HCT116 (cell line): ENCODE results near the gene TENT4A. TPM values are rescaled to one million over a fixed set of nuclear protein-coding genes. Genes with fewer than 3 reads are reported as not detected.

Experiments used
- ATAC-seq: fragments of 200-7000 bp; cut with Tn5 transposase; 2 replicates; pipeline ENCODE4 v1.9.1; 2020; ENCODE audit warnings: mild to moderate bottlenecking, moderate library complexity
- BruUV-seq: library from RNA; stranded (reverse); fragments of 400-500 nt; replicated peaks from 2 replicates; lab custom pipeline; 2021; lab: Mats Ljungman, UMichigan
- CTCF ChIA-PET: fragments of 300-600 bp; sonication (Branson Sonifier 250); formaldehyde crosslinking; loops from one replicate; lab custom pipeline; 2021; ENCODE audit warnings: antibody characterized with exemption; lab: Charles Lee
- POLR2A ChIA-PET: fragments of 300-600, 350-600 bp; sonication (Branson Sonifier 250); formaldehyde crosslinking; loops from one replicate; lab custom pipeline; 2021; ENCODE audit warnings: antibody characterized with exemption; lab: Charles Lee
- RAD21 ChIA-PET, 2 experiments: fragments of 300-600 bp; sonication (Branson Sonifier 250); formaldehyde crosslinking; loops; one replicate each; lab custom pipeline; 2023; ENCODE audit warnings: low total read pairs in 2 of 2; ENCODE audit not compliant: uncharacterized antibody in 2 of 2, unreplicated experiment in 2 of 2, low non-redundant PET in 1 of 2; lab: Charles Lee
- DNase-seq: peaks from one replicate; pipeline ENCODE4 v3.0.0-alpha.2; 2010; ENCODE audit warnings: low read depth, low spot score
- H2AFZ ChIP-seq: fragments of 200-600 bp; shearing (Covaris generic), sonication (generic); 2 replicates; pipeline ENCODE4 v1.6.1; 2017; ENCODE audit warnings: low read depth, mixed run types, mixed read lengths, antibody characterized with exemption, low read length; ENCODE audit not compliant: poor library complexity, severe bottlenecking
- H3K27ac ChIP-seq: 2 replicates; pipeline ENCODE4 v1.5.1; 2012; ENCODE audit warnings: low read depth, low read length
- H3K27me3 ChIP-seq: fragments of 200-600 bp; sonication (generic); 2 replicates; pipeline ENCODE4 v1.6.1; 2016; ENCODE audit warnings: mixed run types, low read length, mixed read lengths; ENCODE audit not compliant: insufficient read depth
- H3K36me3 ChIP-seq, 2 experiments: fragments of 200-500 bp in 1 of 2; fragments of 200-600 bp in 1 of 2; sonication (Bioruptor generic) in 1 of 2; sonication (generic) in 1 of 2; 2 replicates each; pipeline versions ENCODE4 v1.5.1 to v1.6.1; 2014 to 2016; ENCODE audit warnings: low read length in 2 of 2, inconsistent platforms in 1 of 2, mixed read lengths in 1 of 2, mixed run types in 1 of 2; ENCODE audit not compliant: insufficient read depth in 2 of 2, control insufficient read depth in 1 of 2
- H3K4me1 ChIP-seq, 2 experiments: fragments of 200-600 bp in 1 of 2; sonication (generic) in 1 of 2; 2 replicates each; pipeline versions ENCODE4 v1.5.1 to v1.6.1; 2012 to 2017; ENCODE audit warnings: low read length in 2 of 2, inconsistent platforms in 1 of 2, mild to moderate bottlenecking in 1 of 2, mixed read lengths in 1 of 2, mixed run types in 1 of 2, moderate library complexity in 1 of 2; ENCODE audit not compliant: insufficient read depth in 2 of 2, control insufficient read depth in 1 of 2
- H3K4me2 ChIP-seq: fragments of 200-600 bp; sonication (generic); 2 replicates; pipeline ENCODE4 v1.6.1; 2017; ENCODE audit warnings: mixed run types, low read length, mixed read lengths
- H3K4me3 ChIP-seq, 2 experiments: fragments of 200-600 bp in 1 of 2; sonication (generic) in 1 of 2; replicated peaks in 1 of 2; 2 replicates each; pipeline ENCODE4 v1.5.1; 2011 to 2016; ENCODE audit warnings: low read length in 2 of 2, control low read depth in 1 of 2, low read depth in 1 of 2, mild to moderate bottlenecking in 1 of 2, mixed read lengths in 1 of 2, mixed run types in 1 of 2
- H3K79me2 ChIP-seq: fragments of 200-600 bp; sonication (generic); 2 replicates; pipeline ENCODE4 v1.6.1; 2017; ENCODE audit warnings: mild to moderate bottlenecking, mixed run types, low read length, moderate library complexity, mixed read lengths; ENCODE audit not compliant: insufficient read depth
- H3K9ac ChIP-seq: fragments of 200-600 bp; sonication (generic); 2 replicates; pipeline ENCODE4 v1.6.1; 2016; ENCODE audit warnings: low read length, mixed read lengths
- H3K9me2 ChIP-seq: fragments of 200-600 bp; sonication (generic), shearing (Covaris generic); 2 replicates; pipeline ENCODE4 v1.6.1; 2017; ENCODE audit warnings: mixed run types, mild to moderate bottlenecking, moderate library complexity; ENCODE audit not compliant: insufficient read depth
- H3K9me3 ChIP-seq, 2 experiments: fragments of 200-500 bp in 1 of 2; fragments of 200-600 bp in 1 of 2; sonication (Bioruptor generic) in 1 of 2; sonication (generic) in 1 of 2; 2 replicates each; pipeline ENCODE4 v1.6.1; 2014 to 2017; ENCODE audit warnings: low read length in 2 of 2, mixed read lengths in 2 of 2, inconsistent platforms in 1 of 2, low read depth in 1 of 2, mild to moderate bottlenecking in 1 of 2, mixed run types in 1 of 2, moderate library complexity in 1 of 2; ENCODE audit not compliant: control insufficient read depth in 1 of 2, insufficient read depth in 1 of 2
- H4K20me1 ChIP-seq: fragments of 200-600 bp; sonication (generic), shearing (Covaris generic); 2 replicates; pipeline ENCODE4 v1.6.1; 2017; ENCODE audit warnings: mixed run types, mild to moderate bottlenecking, moderate library complexity; ENCODE audit not compliant: insufficient read depth
- CEBPB ChIP-seq: IDR thresholded peaks from 2 replicates; pipeline ENCODE4 v1.6.1; 2012; ENCODE audit warnings: low read depth
- EGR1 ChIP-seq: IDR thresholded peaks from 2 replicates; pipeline ENCODE4 v1.6.1; 2012; ENCODE audit warnings: low read depth
- EZH2phosphoT487 ChIP-seq: fragments of 200-600 bp; IDR thresholded peaks from 2 replicates; pipeline ENCODE4 v1.6.1; 2018; ENCODE audit warnings: antibody characterized with exemption, borderline replicate concordance
- SRF ChIP-seq: IDR thresholded peaks from 2 replicates; pipeline ENCODE4 v1.6.1; 2012; ENCODE audit warnings: low read depth
- YY1 ChIP-seq: IDR thresholded peaks from 2 replicates; pipeline ENCODE4 v1.6.1; 2011; ENCODE audit warnings: low read length, low read depth, moderate library complexity, mild to moderate bottlenecking; ENCODE audit not compliant: insufficient replicate concordance; ENCODE audit errors: extremely low read depth
- ZNF274 ChIP-seq: fragments of 200-500 bp; sonication (Bioruptor generic); IDR thresholded peaks from 2 replicates; pipeline ENCODE4 v1.6.1; 2014; ENCODE audit warnings: mild to moderate bottlenecking, low read depth, low read length, inconsistent platforms
- intact Hi-C: fragments of 100-400 bp; cut with micrococcal nuclease; formaldehyde crosslinking; loops from 2 replicates; pipeline ENCODE4 v1.10.0; 2022
- total RNA-seq: library from RNA; stranded (reverse); gene quantifications from one replicate; pipeline ENCODE4 v1.2.1, GENCODE V29; 2021; ENCODE audit not compliant: unreplicated experiment
- TF ChIP-seq, protein P1 (sequence below): IDR thresholded peaks from 2 replicates; pipeline ENCODE4 v1.6.1; 2012; ENCODE audit warnings: low read depth
- TF ChIP-seq, protein P2 (sequence below): IDR thresholded peaks from 2 replicates; pipeline ENCODE4 v1.6.1; 2012
- TF ChIP-seq, protein P3 (sequence below): IDR thresholded peaks from 2 replicates; pipeline ENCODE4 v1.6.1; 2012

Gene TENT4A
- total RNA-seq, 1 experiment from 2014 or later: 39.8 TPM

DNA sequence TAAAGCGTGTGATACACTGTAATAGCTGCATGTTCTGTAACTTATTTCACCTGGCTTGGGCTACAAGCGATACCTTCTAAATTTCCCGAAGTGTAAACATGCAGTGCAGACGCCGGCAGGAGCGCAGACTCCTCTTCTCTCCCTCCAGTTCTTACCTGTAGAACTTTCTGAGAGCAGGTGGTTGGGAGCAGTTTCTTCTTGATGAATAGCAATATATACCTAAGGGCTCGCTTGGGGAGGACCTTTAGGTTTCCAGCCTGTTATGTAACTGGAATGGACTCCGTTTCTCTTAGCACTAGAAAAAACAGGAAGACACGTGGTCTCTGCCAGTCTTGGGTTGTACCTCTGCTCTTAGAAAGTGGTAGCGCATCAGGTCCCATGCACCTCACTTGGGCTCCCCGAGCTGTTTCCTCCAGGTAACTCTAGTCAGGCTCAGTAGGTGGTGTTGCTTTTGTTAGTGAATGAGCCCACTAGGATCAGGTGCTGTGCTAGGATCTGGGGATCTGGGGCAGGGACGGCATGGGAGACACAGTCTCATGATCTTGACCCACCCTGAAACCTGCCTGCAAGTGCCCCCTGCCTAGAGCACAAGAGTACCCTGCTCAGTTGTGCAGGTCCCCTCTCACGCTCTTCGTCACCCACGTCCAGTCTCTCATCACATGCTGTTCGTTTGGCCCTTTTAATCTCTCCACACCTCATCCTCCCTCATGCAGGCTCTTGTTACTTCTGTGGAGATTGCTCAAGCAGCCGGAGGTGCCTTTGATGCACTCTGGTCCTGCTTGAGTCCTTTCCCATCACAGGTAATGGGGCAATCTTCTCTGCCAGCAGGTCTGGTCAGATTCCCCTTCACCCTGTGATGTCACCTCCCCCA is 2.8 kb downstream of the TENT4A start (continued):
- TF ChIP-seq, protein P1, sequence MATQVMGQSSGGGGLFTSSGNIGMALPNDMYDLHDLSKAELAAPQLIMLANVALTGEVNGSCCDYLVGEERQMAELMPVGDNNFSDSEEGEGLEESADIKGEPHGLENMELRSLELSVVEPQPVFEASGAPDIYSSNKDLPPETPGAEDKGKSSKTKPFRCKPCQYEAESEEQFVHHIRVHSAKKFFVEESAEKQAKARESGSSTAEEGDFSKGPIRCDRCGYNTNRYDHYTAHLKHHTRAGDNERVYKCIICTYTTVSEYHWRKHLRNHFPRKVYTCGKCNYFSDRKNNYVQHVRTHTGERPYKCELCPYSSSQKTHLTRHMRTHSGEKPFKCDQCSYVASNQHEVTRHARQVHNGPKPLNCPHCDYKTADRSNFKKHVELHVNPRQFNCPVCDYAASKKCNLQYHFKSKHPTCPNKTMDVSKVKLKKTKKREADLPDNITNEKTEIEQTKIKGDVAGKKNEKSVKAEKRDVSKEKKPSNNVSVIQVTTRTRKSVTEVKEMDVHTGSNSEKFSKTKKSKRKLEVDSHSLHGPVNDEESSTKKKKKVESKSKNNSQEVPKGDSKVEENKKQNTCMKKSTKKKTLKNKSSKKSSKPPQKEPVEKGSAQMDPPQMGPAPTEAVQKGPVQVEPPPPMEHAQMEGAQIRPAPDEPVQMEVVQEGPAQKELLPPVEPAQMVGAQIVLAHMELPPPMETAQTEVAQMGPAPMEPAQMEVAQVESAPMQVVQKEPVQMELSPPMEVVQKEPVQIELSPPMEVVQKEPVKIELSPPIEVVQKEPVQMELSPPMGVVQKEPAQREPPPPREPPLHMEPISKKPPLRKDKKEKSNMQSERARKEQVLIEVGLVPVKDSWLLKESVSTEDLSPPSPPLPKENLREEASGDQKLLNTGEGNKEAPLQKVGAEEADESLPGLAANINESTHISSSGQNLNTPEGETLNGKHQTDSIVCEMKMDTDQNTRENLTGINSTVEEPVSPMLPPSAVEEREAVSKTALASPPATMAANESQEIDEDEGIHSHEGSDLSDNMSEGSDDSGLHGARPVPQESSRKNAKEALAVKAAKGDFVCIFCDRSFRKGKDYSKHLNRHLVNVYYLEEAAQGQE: no peak
- no peak for TF ChIP-seq YY1
- TF ChIP-seq ZNF274: no peak
- TF ChIP-seq SRF: no peak
- no peak for TF ChIP-seq EGR1

DNA sequence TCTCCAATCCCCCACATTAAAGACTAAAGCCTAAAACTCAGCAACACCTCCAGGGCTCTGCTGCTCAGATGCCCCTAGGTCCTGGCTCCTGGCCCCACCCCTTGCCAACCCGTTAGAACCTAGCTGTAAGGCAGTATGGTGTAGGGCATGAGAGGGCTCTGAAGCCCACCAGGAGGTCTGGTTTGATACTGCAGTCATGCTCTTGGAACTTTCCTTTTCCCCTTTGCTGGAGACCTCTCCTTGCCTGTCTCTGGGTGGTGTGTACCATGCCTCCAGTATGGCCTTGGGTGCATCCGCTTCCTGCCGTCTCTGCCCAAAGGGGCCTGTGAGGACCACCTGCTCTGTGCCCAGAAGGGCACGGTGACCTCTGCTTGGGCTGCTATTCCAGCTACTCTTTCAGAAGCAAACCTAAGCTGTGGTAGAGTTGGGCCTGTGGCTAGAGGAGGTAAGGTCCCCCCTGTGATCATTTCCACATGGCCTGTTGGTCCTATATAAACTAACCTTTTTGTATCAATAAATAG is 3.5 kb downstream of the TENT4A start:
- Histone ChIP-seq H3K4me2 (0 out of 2 replicates have a peak overlapping the region, but pooled peaks have one; percentile 84), H3K9ac (no peak overlapping the region), H3K4me3 (no peak overlapping the region), H3K36me3 (peaks cover 3 to 28% of the 10 kb centered on the region in 2 experiments; a peak in 2 of 4 replicates), H3K27me3 (no peaks in the 10 kb centered on the region), H3K9me2 (no peaks in the 10 kb centered on the region), H4K20me1 (peaks cover 24% of the 10 kb centered on the region), H2AFZ (no peak overlapping the region), H3K9me3 (no peaks in the 10 kb centered on the region), H3K4me1 (peaks cover 8 to 24% of the 10 kb centered on the region in 2 experiments; a peak in 3 of 4 replicates), H3K79me2 (peaks cover 75% of the 10 kb centered on the region), H3K27ac (no peak overlapping the region)
- intact Hi-C loops: no loop called here
- ATAC-seq: no peak
- no TSS peak for BruUV-seq
- ChIA-PET POLR2A (interaction anchor here (0.6 kb wide), 1 partner anchor 1188 kb away, joined by 3 read pairs; no protein-coding TSS in a partner anchor), CTCF (no interaction called here), RAD21 (no interaction called here)
- TF ChIP-seq, protein P2, sequence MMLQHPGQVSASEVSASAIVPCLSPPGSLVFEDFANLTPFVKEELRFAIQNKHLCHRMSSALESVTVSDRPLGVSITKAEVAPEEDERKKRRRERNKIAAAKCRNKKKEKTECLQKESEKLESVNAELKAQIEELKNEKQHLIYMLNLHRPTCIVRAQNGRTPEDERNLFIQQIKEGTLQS: no peak
- TF ChIP-seq CEBPB (no peak), EZH2phosphoT487 (no peak), EGR1 (no peak), SRF (no peak)
- TF ChIP-seq, protein P3, sequence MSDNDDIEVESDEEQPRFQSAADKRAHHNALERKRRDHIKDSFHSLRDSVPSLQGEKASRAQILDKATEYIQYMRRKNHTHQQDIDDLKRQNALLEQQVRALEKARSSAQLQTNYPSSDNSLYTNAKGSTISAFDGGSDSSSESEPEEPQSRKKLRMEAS: no peak
- DNase-seq: no peak
